Measurements from ENCODE around the gene PLK5.
"Not testable (repeated sequence)": the region's sequence is repeated elsewhere in the genome, so short reads cannot be mapped to it uniquely, and the experiment has no call there.

Gene PLK5

GRCh38 chr19:1538978-1539377, 15.1 kb downstream of the PLK5 start:
- peak in 1 of 2 donors; percentile 41 for DNase-seq (ENCODE audit: low read depth in 2 of 2)
- no peak for TF ChIP-seq CTCF (IDR thresholded peaks at IDR 0.05; ENCODE audit: low read depth, low read length)
- no peak overlapping the region for H3K4me3 ChIP-seq (replicated peaks in 1 of 2; ENCODE audit: low read depth in 2 of 2, low read length in 2 of 2)

GRCh38 chr19:1539749-1540148, 15.9 kb downstream of the PLK5 start:
- not testable (repeated sequence) for DNase-seq (ENCODE audit: low read depth in 2 of 2); H3K4me3 ChIP-seq (replicated peaks in 1 of 2; ENCODE audit: low read depth in 2 of 2, low read length in 2 of 2)

GRCh38 chr19:1540365-1540925, 16.6 kb downstream of the PLK5 start:
- TF ChIP-seq CTCF (IDR thresholded peaks at IDR 0.05; ENCODE audit: low read depth, low read length), result no peak
- H3K4me3 ChIP-seq (replicated peaks in 1 of 2; ENCODE audit: low read depth in 2 of 2, low read length in 2 of 2), result no peak overlapping the region
- no peak for DNase-seq (ENCODE audit: low read depth in 2 of 2)

GRCh38 chr19:1549332-1549945, 25.6 kb downstream of the PLK5 start:
- TF ChIP-seq CTCF (IDR thresholded peaks at IDR 0.05; ENCODE audit: low read depth, low read length), result no peak
- no peak for DNase-seq (ENCODE audit: low read depth in 2 of 2)
- no peak overlapping the region for H3K4me3 ChIP-seq (replicated peaks in 1 of 2; ENCODE audit: low read depth in 2 of 2, low read length in 2 of 2)

- no peak overlapping the region for H3K4me3 ChIP-seq (replicated peaks in 1 of 2; ENCODE audit: low read depth in 2 of 2, low read length in 2 of 2)
- TF ChIP-seq CTCF (IDR thresholded peaks at IDR 0.05; ENCODE audit: low read depth, low read length), result no peak
- no peak for DNase-seq (ENCODE audit: low read depth in 2 of 2)
Observed at GRCh38 chr19:1551068-1552040, 27.5 kb downstream of the PLK5 start.

GRCh38 chr19:1553415-1553814, 29.5 kb downstream of the PLK5 start:
- no peak for TF ChIP-seq CTCF (IDR thresholded peaks at IDR 0.05; ENCODE audit: low read depth, low read length)
- no peak overlapping the region for H3K4me3 ChIP-seq (replicated peaks in 1 of 2; ENCODE audit: low read depth in 2 of 2, low read length in 2 of 2)
- DNase-seq (ENCODE audit: low read depth in 2 of 2), result no peak

- TF ChIP-seq CTCF (IDR thresholded peaks at IDR 0.05; ENCODE audit: low read depth, low read length), result no peak
- DNase-seq (ENCODE audit: low read depth in 2 of 2), result no peak
- H3K4me3 ChIP-seq (replicated peaks in 1 of 2; ENCODE audit: low read depth in 2 of 2, low read length in 2 of 2), result no peak overlapping the region
Observed at GRCh38 chr19:1554968-1555367, 31.1 kb downstream of the PLK5 start.

Data from cardiac fibroblast (primary cell).